PC-9 (cell line): Measurements from ENCODE around the gene TSEN34. TPM values are rescaled to one million over a fixed set of nuclear protein-coding genes. Genes with fewer than 3 reads are reported as not detected.

Experiments used
- BruUV-seq: library from RNA; stranded (reverse); fragments of 400-500 nt; replicated peaks from 2 replicates; lab custom pipeline; 2021; lab: Mats Ljungman, UMichigan
- CTCF ChIA-PET: fragments of 300-600 bp; sonication (Branson Sonifier 250); formaldehyde crosslinking; loops from one replicate; lab custom pipeline; 2022; ENCODE audit warnings: antibody characterized with exemption; lab: Charles Lee
- POLR2A ChIA-PET: fragments of 300-600 bp; sonication (Branson Sonifier 250); formaldehyde crosslinking; loops from one replicate; lab custom pipeline; 2022; ENCODE audit warnings: antibody characterized with exemption; ENCODE audit not compliant: unreplicated experiment; lab: Charles Lee
- DNase-seq, 2 experiments: peaks; one replicate each; pipeline versions ENCODE4 v3.0.0 to v3.0.0-alpha.2; 2015 to 2022; ENCODE audit warnings: mixed read lengths in 1 of 2
- H2AFZ ChIP-seq: fragments of 200-600 bp; sonication (generic); 2 replicates; pipeline ENCODE4 v1.8.1; 2017; ENCODE audit warnings: antibody characterized with exemption
- H3F3A ChIP-seq: fragments of 200-600 bp; sonication (generic); 2 replicates; pipeline ENCODE4 v1.8.1; 2017; ENCODE audit warnings: antibody characterized with exemption, mild to moderate bottlenecking, low read depth; ENCODE audit not compliant: insufficient read depth
- H3K27ac ChIP-seq: fragments of 200-600 bp; sonication (generic); 2 replicates; pipeline ENCODE4 v1.6.1; 2016; ENCODE audit warnings: mixed run types
- H3K27me3 ChIP-seq: fragments of 200-600 bp; sonication (generic); 2 replicates; pipeline ENCODE4 v1.6.1; 2016; ENCODE audit warnings: low read depth, mixed run types; ENCODE audit not compliant: insufficient read depth
- H3K36me3 ChIP-seq: fragments of 200-600 bp; sonication (generic); 2 replicates; pipeline ENCODE4 v1.6.1; 2016; ENCODE audit warnings: low read depth, mixed run types
- H3K4me1 ChIP-seq: fragments of 200-600 bp; sonication (generic); replicated peaks from 2 replicates; pipeline ENCODE4 v1.6.1; 2016; ENCODE audit warnings: mixed run types; ENCODE audit not compliant: insufficient read depth
- H3K4me2 ChIP-seq: fragments of 200-600 bp; sonication (generic); 2 replicates; pipeline ENCODE4 v1.6.1; 2017; ENCODE audit warnings: mixed run types
- H3K4me3 ChIP-seq: fragments of 200-600 bp; sonication (generic); 2 replicates; pipeline ENCODE4 v1.6.1; 2016; ENCODE audit warnings: mixed run types
- H3K79me2 ChIP-seq: fragments of 200-600 bp; sonication (generic); 2 replicates; pipeline ENCODE4 v1.6.1; 2017; ENCODE audit warnings: low read depth, mixed run types
- H3K9me2 ChIP-seq: fragments of 200-600 bp; sonication (generic); 2 replicates; pipeline ENCODE4 v1.8.1; 2017; ENCODE audit warnings: mild to moderate bottlenecking; ENCODE audit not compliant: insufficient read depth
- H3K9me3 ChIP-seq: fragments of 200-600 bp; sonication (generic); 2 replicates; pipeline ENCODE4 v1.8.1; 2016; ENCODE audit warnings: low read depth; ENCODE audit not compliant: insufficient read depth
- H4K20me1 ChIP-seq: fragments of 200-600 bp; sonication (generic); 2 replicates; pipeline ENCODE4 v1.8.1; 2017; ENCODE audit not compliant: insufficient read depth
- EZH2 ChIP-seq: fragments of 200-600 bp; sonication (generic); IDR thresholded peaks from 2 replicates; pipeline ENCODE4 v1.8.0; 2017; ENCODE audit warnings: antibody characterized with exemption, low read depth
- intact Hi-C: fragments of 100-400 bp; cut with micrococcal nuclease; formaldehyde crosslinking; loops from one replicate; pipeline ENCODE4 v1.10.0; 2022; ENCODE audit not compliant: unreplicated experiment
- total RNA-seq: library from RNA; stranded (reverse); gene quantifications from 2 replicates; pipeline ENCODE4 v1.2.3, GENCODE V29; 2021
- TF ChIP-seq, protein P1 (sequence below): fragments of 200-600 bp; sonication (generic); conservative IDR thresholded peaks from 2 replicates; pipeline ENCODE4 v1.6.1; 2017; ENCODE audit warnings: mixed run types, antibody characterized with exemption, mild to moderate bottlenecking, moderate library complexity

Gene TSEN34
- total RNA-seq, 1 experiment from 2014 or later = 134 TPM

DNA sequence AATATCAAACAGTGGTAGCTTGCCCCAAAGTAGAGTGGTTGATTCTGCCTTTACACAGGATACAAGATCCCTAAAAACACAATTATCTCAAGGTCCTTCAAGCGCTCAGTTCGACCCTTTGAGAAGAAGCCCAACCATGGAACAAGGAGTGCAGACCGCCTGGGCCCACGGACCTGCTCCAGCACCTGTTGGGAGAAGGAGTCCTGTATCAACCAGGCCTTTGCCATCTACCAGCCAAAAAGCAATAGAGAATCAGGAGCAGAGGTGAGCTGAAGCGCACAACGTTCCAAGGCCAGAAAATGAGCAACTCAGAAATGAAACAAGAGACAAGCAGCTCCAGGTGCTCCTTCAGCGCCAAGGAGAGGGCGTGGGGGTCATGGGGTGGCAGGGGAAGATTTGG, 38.0 kb downstream of the TSEN34 start:
- Histone ChIP-seq H3K9me3 (no peaks in the 10 kb centered on the region), H3K27ac (no peak overlapping the region), H2AFZ (no peak overlapping the region), H3K4me3 (no peak overlapping the region), H3K4me2 (no peak overlapping the region), H3K27me3 (peaks cover 44% of the 10 kb centered on the region), H3F3A (no peaks in the 10 kb centered on the region), H3K79me2 (no peaks in the 10 kb centered on the region), H3K4me1 (no peaks in the 10 kb centered on the region), H3K36me3 (no peaks in the 10 kb centered on the region), H4K20me1 (0 out of 2 replicates have a peak, but pooled peaks cover 4% of the 10 kb centered on the region), H3K9me2 (no peaks in the 10 kb centered on the region)
- ChIA-PET CTCF (interaction anchor here (0.8 kb wide), 1 partner anchor 31 kb away, joined by 4 read pairs; no protein-coding TSS in a partner anchor), POLR2A (interaction anchor here (0.6 kb wide), 1 partner anchor 1034 kb away, joined by 7 read pairs; no protein-coding TSS in a partner anchor)
- BruUV-seq = no TSS peak
- intact Hi-C loops = no loop called here
- DNase-seq = no peak
- TF ChIP-seq, protein P1, sequence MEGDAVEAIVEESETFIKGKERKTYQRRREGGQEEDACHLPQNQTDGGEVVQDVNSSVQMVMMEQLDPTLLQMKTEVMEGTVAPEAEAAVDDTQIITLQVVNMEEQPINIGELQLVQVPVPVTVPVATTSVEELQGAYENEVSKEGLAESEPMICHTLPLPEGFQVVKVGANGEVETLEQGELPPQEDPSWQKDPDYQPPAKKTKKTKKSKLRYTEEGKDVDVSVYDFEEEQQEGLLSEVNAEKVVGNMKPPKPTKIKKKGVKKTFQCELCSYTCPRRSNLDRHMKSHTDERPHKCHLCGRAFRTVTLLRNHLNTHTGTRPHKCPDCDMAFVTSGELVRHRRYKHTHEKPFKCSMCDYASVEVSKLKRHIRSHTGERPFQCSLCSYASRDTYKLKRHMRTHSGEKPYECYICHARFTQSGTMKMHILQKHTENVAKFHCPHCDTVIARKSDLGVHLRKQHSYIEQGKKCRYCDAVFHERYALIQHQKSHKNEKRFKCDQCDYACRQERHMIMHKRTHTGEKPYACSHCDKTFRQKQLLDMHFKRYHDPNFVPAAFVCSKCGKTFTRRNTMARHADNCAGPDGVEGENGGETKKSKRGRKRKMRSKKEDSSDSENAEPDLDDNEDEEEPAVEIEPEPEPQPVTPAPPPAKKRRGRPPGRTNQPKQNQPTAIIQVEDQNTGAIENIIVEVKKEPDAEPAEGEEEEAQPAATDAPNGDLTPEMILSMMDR = no peak
- TF ChIP-seq EZH2 = no peak

DNA sequence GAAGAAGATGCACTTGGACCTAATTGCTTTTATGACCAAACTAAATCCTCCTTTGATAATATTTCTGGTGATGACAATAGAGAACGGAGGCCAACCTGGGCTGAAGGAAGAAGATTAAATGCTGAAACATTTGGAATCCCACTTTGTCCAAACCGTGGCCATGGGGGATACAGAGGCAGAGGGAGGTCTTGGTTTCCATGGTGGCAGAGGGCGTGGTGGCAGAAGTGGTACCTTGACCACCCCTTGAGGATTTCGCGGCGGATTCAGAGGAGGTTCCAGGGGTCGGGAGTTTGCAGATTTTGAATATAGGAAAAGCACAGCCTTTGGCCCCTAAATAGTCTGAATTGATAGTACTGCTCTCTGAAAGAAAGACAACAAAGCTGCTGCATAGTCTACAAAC, 38.9 kb downstream of the TSEN34 start:
- H3K4me3 ChIP-seq = no peak overlapping the region
- 0 out of 2 replicates have a peak, but pooled peaks cover 4% of the 10 kb centered on the region for H4K20me1 ChIP-seq
- H3K4me2 ChIP-seq = no peak overlapping the region
- H3K4me1 ChIP-seq = no peaks in the 10 kb centered on the region
- H3K27ac ChIP-seq = no peak overlapping the region
- no peaks in the 10 kb centered on the region for H3K79me2 ChIP-seq
- DNase-seq = no peak
- no peaks in the 10 kb centered on the region for H3F3A ChIP-seq
- H3K9me3 ChIP-seq = no peaks in the 10 kb centered on the region
- CTCF ChIA-PET = no interaction called here
- no peak overlapping the region for H2AFZ ChIP-seq
- POLR2A ChIA-PET = no interaction called here
- TF ChIP-seq, protein P1 = no peak
- no peak for TF ChIP-seq EZH2
- BruUV-seq = no TSS peak
- no peaks in the 10 kb centered on the region for H3K36me3 ChIP-seq
- no peaks in the 10 kb centered on the region for H3K9me2 ChIP-seq
- peaks cover 48% of the 10 kb centered on the region for H3K27me3 ChIP-seq
- intact Hi-C loops = loop anchor here (5.0 kb wide), 1 partner anchor 458 kb away; no protein-coding TSS in a partner anchor

DNA sequence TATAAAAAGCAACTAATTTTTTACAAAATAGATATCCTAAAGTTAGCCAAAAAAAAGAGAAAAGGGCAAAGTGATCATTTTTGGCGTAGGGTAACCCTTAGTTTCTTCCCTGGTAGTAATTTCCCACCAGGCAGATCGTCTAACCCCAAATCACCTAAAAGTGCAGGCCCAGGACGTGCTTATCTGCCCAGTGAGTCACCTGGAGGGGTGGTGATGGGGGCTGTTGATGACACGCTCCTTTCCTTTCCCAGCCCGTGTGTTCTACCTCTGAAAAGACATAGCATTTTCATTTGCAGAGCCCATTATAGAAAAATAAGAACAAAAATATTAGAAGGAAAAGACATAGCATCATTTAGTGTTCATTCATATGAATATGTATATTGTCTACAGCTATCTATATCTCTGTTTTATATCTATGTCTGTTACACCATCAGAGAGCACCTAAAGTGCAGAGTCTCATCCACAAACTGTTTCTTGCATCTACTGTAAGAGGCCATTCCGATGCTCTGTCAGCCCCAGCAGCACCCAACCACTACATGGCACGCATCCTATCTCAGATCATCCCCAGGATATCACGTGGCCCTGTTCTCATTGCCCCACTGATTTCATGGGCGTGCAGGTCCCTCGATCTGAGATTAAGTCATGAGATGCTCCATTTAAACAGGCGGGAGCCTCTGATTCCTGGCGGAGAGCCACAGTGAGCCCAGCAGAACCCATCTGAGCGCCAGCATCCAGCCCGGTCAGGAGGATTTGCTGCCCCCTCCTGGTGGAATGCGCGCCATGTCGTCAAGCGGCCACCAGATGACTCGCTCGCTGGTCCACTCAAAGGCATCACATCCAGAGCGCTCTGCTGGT, 40.2 kb downstream of the TSEN34 start:
- H3K9me2 ChIP-seq = no peaks in the 10 kb centered on the region
- H3F3A ChIP-seq = no peaks in the 10 kb centered on the region
- H3K27ac ChIP-seq = no peak overlapping the region
- intact Hi-C loops = loop anchor here (1.0 to 5.0 kb wide), 2 partner anchors 59 to 459 kb away; no protein-coding TSS in a partner anchor
- BruUV-seq = no TSS peak
- no peaks in the 10 kb centered on the region for H3K4me1 ChIP-seq
- no peaks in the 10 kb centered on the region for H3K79me2 ChIP-seq
- H4K20me1 ChIP-seq = no peaks in the 10 kb centered on the region
- peaks cover 49% of the 10 kb centered on the region for H3K27me3 ChIP-seq
- H3K9me3 ChIP-seq = no peaks in the 10 kb centered on the region
- H3K36me3 ChIP-seq = no peaks in the 10 kb centered on the region
- no peak overlapping the region for H3K4me3 ChIP-seq
- no peak overlapping the region for H2AFZ ChIP-seq
- CTCF ChIA-PET = no interaction called here
- POLR2A ChIA-PET = no interaction called here
- DNase-seq = peak; percentile 61 to 84
- no peak overlapping the region for H3K4me2 ChIP-seq
- TF ChIP-seq EZH2 = no peak
- TF ChIP-seq, protein P1 = peak; percentile 92
